ENCODE data around the gene GDA. TPM values are rescaled to one million over a fixed set of nuclear protein-coding genes. Genes with fewer than 3 reads are reported as not detected.
A peak's percentile ranks its signal among the peaks of the same experiment; 100 is the strongest.

The GDA gene
- not detected in 2 replicates for total RNA-seq (2012; rRNA removed)

DNA sequence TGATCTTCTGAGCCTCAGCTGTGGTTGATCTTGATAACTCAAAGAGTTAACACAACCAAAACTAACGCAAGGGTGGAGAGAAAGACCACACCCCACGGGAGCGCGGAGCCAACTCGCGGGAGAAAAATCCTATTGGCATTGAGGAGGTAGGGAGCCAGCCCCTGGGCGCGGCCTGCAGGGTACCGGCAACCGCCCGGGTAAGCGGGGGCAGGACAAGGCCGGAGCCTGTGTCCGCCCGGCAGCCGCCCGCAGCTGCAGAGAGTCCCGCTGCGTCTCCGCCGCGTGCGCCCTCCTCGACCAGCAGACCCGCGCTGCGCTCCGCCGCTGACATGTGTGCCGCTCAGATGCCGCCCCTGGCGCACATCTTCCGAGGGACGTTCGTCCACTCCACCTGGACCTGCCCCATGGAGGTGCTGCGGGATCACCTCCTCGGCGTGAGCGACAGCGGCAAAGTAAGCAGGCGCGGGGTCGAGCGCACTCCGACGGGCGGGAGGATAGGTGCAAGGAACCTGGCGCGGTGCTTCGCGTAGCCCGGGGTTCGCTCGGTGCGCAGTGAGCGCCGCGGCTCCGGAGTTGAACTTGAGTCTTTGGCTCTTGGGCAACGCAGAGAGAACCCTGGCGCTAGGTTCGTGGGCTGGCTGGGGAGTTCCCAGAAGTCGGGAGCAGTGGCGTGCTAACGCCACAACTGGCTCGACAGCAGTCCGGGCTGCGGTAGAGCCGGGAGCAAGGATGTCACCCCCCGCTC is at the start of gene GDA:
TSS of gene GDA (plus strand) at position 210 of the 745 bp plus-strand sequence. CDS start at position 330, 120 bp downstream.
- Histone ChIP-seq H3K4me2 (ENCODE audit: low read length) (peak within 1 kb of the TSS; percentile 33), H3K36me3 (ENCODE audit: insufficient read depth, low read length) (no peaks in the 10 kb centered on the region), H3K27me3 (ENCODE audit: control insufficient read depth, insufficient read depth, low read length) (peaks cover 30% of the 10 kb centered on the region), H3K9me3 (replicated peaks; ENCODE audit: low read length) (no peaks in the 10 kb centered on the region), H3K4me1 (ENCODE audit: control insufficient read depth, insufficient read depth, low read length) (peaks cover 5% of the 10 kb centered on the region), H3K4me3 (ENCODE audit: low read length) (no peak within 1 kb of the TSS), H3K9ac (ENCODE audit: low read depth, low read length) (no peak within 1 kb of the TSS)

DNA sequence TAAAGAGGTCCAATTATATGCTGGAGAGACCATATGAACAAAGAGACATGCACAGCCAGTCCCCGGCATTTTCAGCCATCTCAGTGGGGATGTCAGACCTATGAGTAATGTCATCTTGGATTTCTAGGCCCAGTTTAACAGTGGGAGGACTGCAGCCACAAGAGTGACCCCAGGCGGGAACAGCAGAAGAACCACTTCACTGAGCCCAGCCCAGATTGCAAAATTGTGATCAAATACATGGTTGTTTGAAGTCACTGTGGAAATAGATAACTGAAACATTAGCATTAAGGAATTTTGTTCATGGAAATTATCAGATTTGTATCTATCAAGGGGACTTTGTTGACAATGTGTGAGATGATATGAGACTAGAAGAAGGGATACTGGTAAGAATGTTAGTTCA is 46.7 kb upstream of the GDA start:
- Histone ChIP-seq H3K4me2 (ENCODE audit: low read length) (no peak overlapping the region), H3K9me3 (replicated peaks; ENCODE audit: low read length) (no peaks in the 10 kb centered on the region), H3K4me3 (ENCODE audit: low read length) (no peak overlapping the region), H3K9ac (ENCODE audit: low read depth, low read length) (no peak overlapping the region), H3K27me3 (ENCODE audit: control insufficient read depth, insufficient read depth, low read length) (no peaks in the 10 kb centered on the region), H3K4me1 (ENCODE audit: control insufficient read depth, insufficient read depth, low read length) (no peaks in the 10 kb centered on the region), H3K36me3 (ENCODE audit: insufficient read depth, low read length) (no peaks in the 10 kb centered on the region)

DNA sequence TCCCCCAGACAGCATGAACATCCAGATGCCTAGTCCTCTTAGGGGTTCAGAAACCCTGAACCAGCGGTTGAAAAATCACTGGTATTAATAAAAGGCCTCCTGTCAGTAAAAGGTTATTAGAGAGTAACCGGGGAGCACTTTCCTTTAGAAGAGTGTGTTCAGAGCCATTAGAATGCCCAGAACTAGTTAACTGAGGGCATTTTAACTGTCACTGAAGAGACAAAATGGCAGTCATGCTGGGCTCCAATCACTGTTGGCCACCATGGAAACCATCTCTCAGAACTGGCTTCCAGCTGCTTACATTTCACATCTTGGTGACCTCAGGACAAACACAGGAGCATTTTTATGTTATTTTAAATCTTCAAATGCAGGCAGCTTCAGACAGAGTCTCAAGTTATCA is 36.2 kb upstream of the GDA start:
- H3K9ac ChIP-seq (ENCODE audit: low read depth, low read length) = no peak overlapping the region
- no peaks in the 10 kb centered on the region for H3K4me1 ChIP-seq (ENCODE audit: control insufficient read depth, insufficient read depth, low read length)
- H3K36me3 ChIP-seq (ENCODE audit: insufficient read depth, low read length) = no peaks in the 10 kb centered on the region
- H3K4me2 ChIP-seq (ENCODE audit: low read length) = no peak overlapping the region
- no peak overlapping the region for H3K4me3 ChIP-seq (ENCODE audit: low read length)
- no peaks in the 10 kb centered on the region for H3K9me3 ChIP-seq (replicated peaks; ENCODE audit: low read length)
- H3K27me3 ChIP-seq (ENCODE audit: control insufficient read depth, insufficient read depth, low read length) = no peaks in the 10 kb centered on the region

DNA sequence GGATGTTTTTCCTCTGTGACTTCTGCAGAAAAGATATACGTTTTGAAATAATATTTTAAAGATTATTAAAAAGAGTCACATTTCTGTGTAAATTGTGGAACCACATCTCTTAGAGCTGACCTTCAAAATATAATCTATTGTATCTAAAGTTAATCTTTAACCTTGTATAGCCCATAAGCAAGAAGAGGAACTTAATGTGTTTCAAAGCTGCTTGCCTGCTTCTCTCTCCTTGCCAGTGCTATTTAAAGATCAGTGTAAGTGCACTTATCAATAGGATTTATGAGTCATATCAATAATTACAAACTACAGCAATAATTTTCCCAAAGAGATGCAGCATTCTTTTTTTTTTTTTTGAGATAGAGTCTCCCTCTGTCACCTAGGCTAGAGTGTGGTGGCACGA is 29.4 kb upstream of the GDA start:
- Histone ChIP-seq H3K4me1 (ENCODE audit: control insufficient read depth, insufficient read depth, low read length) (no peaks in the 10 kb centered on the region), H3K4me2 (ENCODE audit: low read length) (no peak overlapping the region), H3K4me3 (ENCODE audit: low read length) (no peak overlapping the region), H3K9ac (ENCODE audit: low read depth, low read length) (no peak overlapping the region), H3K9me3 (replicated peaks; ENCODE audit: low read length) (no peaks in the 10 kb centered on the region), H3K36me3 (ENCODE audit: insufficient read depth, low read length) (no peaks in the 10 kb centered on the region), H3K27me3 (ENCODE audit: control insufficient read depth, insufficient read depth, low read length) (no peaks in the 10 kb centered on the region)

DNA sequence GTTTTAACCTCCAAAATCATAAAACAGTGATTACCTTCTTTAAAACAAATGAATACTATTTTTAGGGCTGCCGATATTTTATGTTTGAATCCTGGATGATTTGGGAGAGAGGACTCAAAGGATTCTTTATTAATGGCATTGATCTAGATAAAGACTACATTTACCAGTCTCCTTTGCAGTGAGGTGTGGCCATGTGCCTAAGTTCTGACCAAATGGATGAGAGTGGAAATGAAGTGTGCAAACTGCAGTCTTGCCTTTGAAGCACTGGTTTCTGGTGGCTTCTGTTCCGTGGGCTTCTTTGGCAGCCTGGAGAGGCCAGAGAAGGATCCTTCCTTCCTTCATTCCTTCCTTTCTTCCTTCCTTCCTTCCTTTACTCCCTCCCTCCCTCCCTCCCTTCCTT is 24.3 kb upstream of the GDA start:
- Histone ChIP-seq H3K36me3 (ENCODE audit: insufficient read depth, low read length) (no peaks in the 10 kb centered on the region), H3K4me1 (ENCODE audit: control insufficient read depth, insufficient read depth, low read length) (no peaks in the 10 kb centered on the region), H3K27me3 (ENCODE audit: control insufficient read depth, insufficient read depth, low read length) (no peaks in the 10 kb centered on the region), H3K4me3 (ENCODE audit: low read length) (no peak overlapping the region), H3K9me3 (replicated peaks; ENCODE audit: low read length) (no peaks in the 10 kb centered on the region), H3K4me2 (ENCODE audit: low read length) (no peak overlapping the region), H3K9ac (ENCODE audit: low read depth, low read length) (no peak overlapping the region)

DNA sequence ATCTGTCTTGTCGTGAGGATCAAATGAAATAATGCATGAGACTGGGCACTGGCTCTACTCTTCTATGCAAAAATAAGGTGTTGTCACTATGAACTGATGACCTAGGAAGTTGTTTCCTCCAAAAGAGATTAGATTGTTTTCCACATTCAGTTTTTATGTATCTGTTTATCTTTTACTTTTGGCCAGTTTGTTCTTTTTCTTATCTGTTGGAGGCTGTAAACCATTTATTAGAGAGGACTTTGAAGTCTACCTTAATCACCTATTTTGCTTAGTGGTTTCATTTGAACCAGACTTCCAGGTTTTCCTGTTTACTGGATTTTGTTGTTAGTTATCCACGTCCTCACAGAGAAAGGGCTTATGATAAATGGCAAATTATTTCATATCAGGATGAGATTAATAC is 21.5 kb upstream of the GDA start:
- no peaks in the 10 kb centered on the region for H3K36me3 ChIP-seq (ENCODE audit: insufficient read depth, low read length)
- H3K9me3 ChIP-seq (replicated peaks; ENCODE audit: low read length) = no peaks in the 10 kb centered on the region
- no peaks in the 10 kb centered on the region for H3K4me1 ChIP-seq (ENCODE audit: control insufficient read depth, insufficient read depth, low read length)
- H3K4me2 ChIP-seq (ENCODE audit: low read length) = no peak overlapping the region
- no peak overlapping the region for H3K9ac ChIP-seq (ENCODE audit: low read depth, low read length)
- no peak overlapping the region for H3K4me3 ChIP-seq (ENCODE audit: low read length)
- H3K27me3 ChIP-seq (ENCODE audit: control insufficient read depth, insufficient read depth, low read length) = no peaks in the 10 kb centered on the region

DNA sequence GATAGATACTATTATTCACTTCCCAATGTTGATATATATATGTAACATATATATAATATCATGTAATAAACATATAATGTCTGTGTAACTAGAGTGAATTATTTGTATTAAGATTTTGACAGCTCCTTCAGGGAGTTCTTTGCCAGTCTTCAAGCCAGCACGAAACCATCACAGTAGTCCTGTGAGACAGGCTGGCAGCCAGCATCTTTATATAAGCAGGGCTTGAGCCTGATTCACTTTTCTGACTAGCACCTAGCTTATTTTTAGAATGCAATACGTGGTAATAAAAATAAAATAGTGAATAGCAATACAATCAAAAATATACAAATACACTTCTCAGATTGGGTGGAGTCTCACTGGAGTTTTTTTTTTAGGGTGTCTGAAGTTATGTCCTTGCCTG is 20.7 kb upstream of the GDA start:
- no peaks in the 10 kb centered on the region for H3K36me3 ChIP-seq (ENCODE audit: insufficient read depth, low read length)
- no peaks in the 10 kb centered on the region for H3K27me3 ChIP-seq (ENCODE audit: control insufficient read depth, insufficient read depth, low read length)
- H3K9ac ChIP-seq (ENCODE audit: low read depth, low read length) = no peak overlapping the region
- H3K9me3 ChIP-seq (replicated peaks; ENCODE audit: low read length) = no peaks in the 10 kb centered on the region
- no peak overlapping the region for H3K4me3 ChIP-seq (ENCODE audit: low read length)
- no peaks in the 10 kb centered on the region for H3K4me1 ChIP-seq (ENCODE audit: control insufficient read depth, insufficient read depth, low read length)
- H3K4me2 ChIP-seq (ENCODE audit: low read length) = no peak overlapping the region

DNA sequence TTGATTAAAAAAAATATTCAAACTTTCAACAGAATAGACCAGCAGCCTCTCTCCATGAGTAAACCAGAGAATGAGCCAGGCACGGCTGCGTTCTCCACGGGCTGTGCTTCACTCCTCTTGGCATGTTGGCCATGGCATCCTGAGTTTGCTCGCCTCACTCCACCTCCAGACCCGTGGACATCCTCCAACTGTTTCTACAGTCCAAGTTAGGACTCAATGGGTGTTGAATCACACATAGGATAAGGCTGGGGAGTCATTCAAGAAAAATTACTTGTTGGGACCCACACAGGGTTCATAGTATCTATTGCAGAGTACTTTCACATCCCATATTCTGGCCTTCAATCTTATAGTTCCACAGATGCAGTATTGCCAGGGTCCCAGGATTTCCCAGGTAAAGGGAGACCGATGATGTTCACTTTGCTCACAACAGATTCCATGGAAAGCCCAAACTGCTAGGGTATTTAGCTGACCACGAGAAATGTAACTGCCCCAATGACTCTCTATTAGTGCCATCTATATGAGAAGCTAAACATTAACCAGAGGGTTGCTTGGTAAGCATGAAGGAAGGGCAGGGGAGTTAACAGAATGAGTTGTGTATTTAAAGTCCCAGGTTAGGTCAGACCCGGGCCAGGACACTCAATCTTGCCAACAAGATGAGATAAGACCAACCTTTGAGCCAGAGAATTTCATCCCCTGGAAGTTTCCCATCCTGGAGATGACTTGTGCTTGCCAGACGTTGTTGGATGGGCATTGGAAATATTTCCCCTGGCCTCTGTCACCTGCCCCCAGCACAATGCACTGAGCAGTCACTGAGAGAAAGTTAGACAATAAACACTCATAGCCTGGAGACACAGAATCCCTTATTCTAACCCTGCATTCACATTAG is 19.7 kb upstream of the GDA start:
- H3K9me3 ChIP-seq (replicated peaks; ENCODE audit: low read length) = no peaks in the 10 kb centered on the region
- H3K36me3 ChIP-seq (ENCODE audit: insufficient read depth, low read length) = no peaks in the 10 kb centered on the region
- H3K27me3 ChIP-seq (ENCODE audit: control insufficient read depth, insufficient read depth, low read length) = no peaks in the 10 kb centered on the region
- no peak overlapping the region for H3K4me2 ChIP-seq (ENCODE audit: low read length)
- no peak overlapping the region for H3K9ac ChIP-seq (ENCODE audit: low read depth, low read length)
- no peak overlapping the region for H3K4me3 ChIP-seq (ENCODE audit: low read length)
- H3K4me1 ChIP-seq (ENCODE audit: control insufficient read depth, insufficient read depth, low read length) = no peaks in the 10 kb centered on the region

DNA sequence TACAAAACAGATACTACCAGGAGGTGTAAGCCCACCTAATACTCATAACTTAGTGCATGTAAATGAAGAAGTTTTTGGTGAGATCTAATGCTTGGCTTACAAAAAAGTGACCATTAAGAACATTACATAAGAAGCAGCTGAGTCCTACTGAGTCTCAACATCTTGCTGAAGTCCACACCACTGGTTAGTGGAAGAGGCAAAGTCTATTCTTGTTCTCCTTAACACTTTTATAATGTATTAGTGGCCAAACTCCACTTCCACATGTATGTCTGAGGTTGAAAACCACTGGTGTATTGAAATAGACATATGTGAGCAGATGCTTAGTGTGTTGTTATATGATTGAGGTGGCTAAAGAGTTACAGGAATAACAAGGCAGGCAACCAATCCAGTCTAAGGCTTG is 18.9 kb upstream of the GDA start:
- no peak overlapping the region for H3K9ac ChIP-seq (ENCODE audit: low read depth, low read length)
- no peaks in the 10 kb centered on the region for H3K4me1 ChIP-seq (ENCODE audit: control insufficient read depth, insufficient read depth, low read length)
- no peaks in the 10 kb centered on the region for H3K27me3 ChIP-seq (ENCODE audit: control insufficient read depth, insufficient read depth, low read length)
- H3K36me3 ChIP-seq (ENCODE audit: insufficient read depth, low read length) = no peaks in the 10 kb centered on the region
- no peak overlapping the region for H3K4me2 ChIP-seq (ENCODE audit: low read length)
- H3K4me3 ChIP-seq (ENCODE audit: low read length) = no peak overlapping the region
- H3K9me3 ChIP-seq (replicated peaks; ENCODE audit: low read length) = no peaks in the 10 kb centered on the region

DNA sequence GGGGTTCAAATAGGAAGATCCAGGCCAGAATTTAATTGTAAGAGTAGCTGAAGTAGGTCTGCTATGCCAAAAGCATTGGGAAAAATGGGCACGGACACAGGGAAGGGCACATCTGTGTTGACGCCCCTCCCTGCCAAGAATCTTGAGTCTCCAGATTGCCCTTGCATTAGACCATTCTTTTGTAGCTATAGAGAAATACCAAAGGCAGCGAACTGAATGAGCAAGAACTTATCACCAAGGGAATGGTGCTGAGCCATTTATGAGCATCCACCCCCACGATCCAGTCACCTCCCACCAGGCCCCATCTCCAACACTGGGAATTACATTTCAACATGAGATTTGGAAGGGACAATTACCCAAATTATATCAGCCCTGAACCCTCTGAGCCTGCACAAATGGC is 18.0 kb upstream of the GDA start:
- no peaks in the 10 kb centered on the region for H3K36me3 ChIP-seq (ENCODE audit: insufficient read depth, low read length)
- no peak overlapping the region for H3K4me3 ChIP-seq (ENCODE audit: low read length)
- no peaks in the 10 kb centered on the region for H3K27me3 ChIP-seq (ENCODE audit: control insufficient read depth, insufficient read depth, low read length)
- no peaks in the 10 kb centered on the region for H3K4me1 ChIP-seq (ENCODE audit: control insufficient read depth, insufficient read depth, low read length)
- H3K4me2 ChIP-seq (ENCODE audit: low read length) = no peak overlapping the region
- H3K9ac ChIP-seq (ENCODE audit: low read depth, low read length) = no peak overlapping the region
- no peaks in the 10 kb centered on the region for H3K9me3 ChIP-seq (replicated peaks; ENCODE audit: low read length)

DNA sequence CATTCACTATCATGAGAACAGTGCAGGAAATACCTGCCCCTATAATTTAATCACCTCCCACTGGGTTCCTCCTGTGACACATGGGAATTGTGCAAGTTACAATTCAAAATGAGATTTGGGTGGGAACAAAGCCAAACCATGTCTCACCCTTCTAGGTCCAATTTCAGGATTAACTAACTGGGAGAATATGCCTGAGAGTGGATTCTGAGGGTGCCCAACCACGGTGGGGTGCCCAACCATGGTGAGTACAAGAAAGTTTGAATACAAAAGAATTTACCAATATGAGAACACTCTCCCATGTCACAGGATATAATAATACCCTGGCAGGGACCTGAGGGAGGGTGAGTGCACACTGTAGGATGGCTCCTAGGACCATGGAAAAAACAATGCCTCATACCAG is 17.2 kb upstream of the GDA start:
- no peak overlapping the region for H3K9ac ChIP-seq (ENCODE audit: low read depth, low read length)
- no peak overlapping the region for H3K4me2 ChIP-seq (ENCODE audit: low read length)
- H3K27me3 ChIP-seq (ENCODE audit: control insufficient read depth, insufficient read depth, low read length) = no peaks in the 10 kb centered on the region
- no peaks in the 10 kb centered on the region for H3K36me3 ChIP-seq (ENCODE audit: insufficient read depth, low read length)
- H3K4me1 ChIP-seq (ENCODE audit: control insufficient read depth, insufficient read depth, low read length) = no peaks in the 10 kb centered on the region
- H3K4me3 ChIP-seq (ENCODE audit: low read length) = no peak overlapping the region
- H3K9me3 ChIP-seq (replicated peaks; ENCODE audit: low read length) = no peaks in the 10 kb centered on the region
